Measurements from ENCODE around the gene SLC2A4. TPM values are rescaled to one million over a fixed set of nuclear protein-coding genes. Genes with fewer than 3 reads are reported as not detected.

The SLC2A4 gene
- total RNA-seq, 1 experiment from 2014 or later = 1.5 TPM

GRCh38 chr17:7262935-7263800 lies 18.4 kb upstream of the SLC2A4 start:
- DNase-seq = peak; percentile 84 to 88
- H3F3A ChIP-seq (ENCODE audit: insufficient read depth, low read depth) = peaks cover 62% of the 10 kb centered on the region
- H4K20me1 ChIP-seq (ENCODE audit: insufficient read depth) = peaks cover 25% of the 10 kb centered on the region
- H3K4me2 ChIP-seq = peak overlapping the region; percentile 82
- TF ChIP-seq CTCF (conservative IDR thresholded peaks at IDR 0.05) (no peak), EZH2 (IDR thresholded peaks at IDR 0.05; ENCODE audit: low read depth) (no peak)
- POLR2A ChIA-PET (ENCODE audit: unreplicated experiment) = interaction anchor here (0.6 to 0.8 kb wide), 5 partner anchors 20 to 753 kb away, joined by 3 to 33 read pairs (median 6); no protein-coding TSS in a partner anchor
- no peaks in the 10 kb centered on the region for H3K9me3 ChIP-seq (ENCODE audit: insufficient read depth, low read depth)
- peak overlapping the region; percentile 97 for H3K4me3 ChIP-seq
- H2AFZ ChIP-seq = peak overlapping the region; percentile 49
- H3K27me3 ChIP-seq (ENCODE audit: insufficient read depth, low read depth) = no peaks in the 10 kb centered on the region
- BruUV-seq (replicated peaks) = TSS peak; percentile 26
- peaks cover 24% of the 10 kb centered on the region for H3K36me3 ChIP-seq (ENCODE audit: low read depth)
- intact Hi-C loops (cut with micrococcal nuclease; ENCODE audit: unreplicated experiment) = loop anchor here (1.0 to 5.0 kb wide), 9 partner anchors 11 to 579 kb away; partner anchors contain the start of genes EIF5A, ELP5, POLR2A and SLC35G6
- peaks cover 51% of the 10 kb centered on the region for H3K79me2 ChIP-seq (ENCODE audit: low read depth)
- CTCF ChIA-PET = interaction anchor here (0.6 to 1.5 kb wide), 4 partner anchors 12 to 311 kb away, joined by 3 to 5 read pairs (median 3); partner anchors contain the start of gene CTDNEP1
- H3K27ac ChIP-seq = peak overlapping the region; percentile 100
- H3K9me2 ChIP-seq (ENCODE audit: insufficient read depth) = no peaks in the 10 kb centered on the region
- peaks cover 40% of the 10 kb centered on the region for H3K4me1 ChIP-seq (replicated peaks; ENCODE audit: insufficient read depth)

GRCh38 chr17:7263801-7264078 lies 17.8 kb upstream of the SLC2A4 start:
- DNase-seq = peak in 1 of 2 experiments; percentile 31
- Histone ChIP-seq H3F3A (ENCODE audit: insufficient read depth, low read depth) (peaks cover 56% of the 10 kb centered on the region), H3K36me3 (ENCODE audit: low read depth) (peaks cover 20% of the 10 kb centered on the region), H2AFZ (peak overlapping the region; percentile 49), H3K79me2 (ENCODE audit: low read depth) (peaks cover 45% of the 10 kb centered on the region), H3K4me3 (peak overlapping the region; percentile 97), H3K9me3 (ENCODE audit: insufficient read depth, low read depth) (no peaks in the 10 kb centered on the region), H4K20me1 (ENCODE audit: insufficient read depth) (peaks cover 20% of the 10 kb centered on the region), H3K27ac (peak overlapping the region; percentile 100), H3K4me2 (peak overlapping the region; percentile 82), H3K9me2 (ENCODE audit: insufficient read depth) (no peaks in the 10 kb centered on the region), H3K27me3 (ENCODE audit: insufficient read depth, low read depth) (no peaks in the 10 kb centered on the region), H3K4me1 (replicated peaks; ENCODE audit: insufficient read depth) (peaks cover 39% of the 10 kb centered on the region)
- ChIA-PET POLR2A (ENCODE audit: unreplicated experiment) (interaction anchor here (0.6 to 0.8 kb wide), 4 partner anchors 29 to 753 kb away, joined by 4 to 33 read pairs (median 6); no protein-coding TSS in a partner anchor), CTCF (interaction anchor here (0.6 to 1.5 kb wide), 3 partner anchors 171 to 310 kb away, joined by 3 to 5 read pairs (median 3); no protein-coding TSS in a partner anchor)
- TF ChIP-seq CTCF (conservative IDR thresholded peaks at IDR 0.05) (no peak), EZH2 (IDR thresholded peaks at IDR 0.05; ENCODE audit: low read depth) (no peak)
- intact Hi-C loops (cut with micrococcal nuclease; ENCODE audit: unreplicated experiment) = loop anchor here (1.0 to 5.0 kb wide), 6 partner anchors 17 to 579 kb away; partner anchors contain the start of genes EIF5A, POLR2A, SLC35G6 and TMEM256
- no TSS peak for BruUV-seq (replicated peaks)

- no TSS peak for BruUV-seq (replicated peaks)
- no peak for DNase-seq
- ChIA-PET POLR2A (ENCODE audit: unreplicated experiment) (interaction anchor here (0.7 kb wide), 2 partner anchors 63 to 77 kb away, joined by 4 to 10 read pairs; no protein-coding TSS in a partner anchor), CTCF (interaction anchor here (0.7 kb wide), 1 partner anchor 158 kb away, joined by 4 read pairs; no protein-coding TSS in a partner anchor)
- intact Hi-C loops (cut with micrococcal nuclease; ENCODE audit: unreplicated experiment) = no loop called here
- Histone ChIP-seq H3K27ac (no peak overlapping the region), H3K36me3 (ENCODE audit: low read depth) (no peaks in the 10 kb centered on the region; the same call in 1 of the 2 replicates), H3K9me3 (ENCODE audit: insufficient read depth, low read depth) (no peaks in the 10 kb centered on the region), H2AFZ (no peak overlapping the region), H4K20me1 (ENCODE audit: insufficient read depth) (no peaks in the 10 kb centered on the region), H3K79me2 (ENCODE audit: low read depth) (peaks cover 15% of the 10 kb centered on the region), H3K4me1 (replicated peaks; ENCODE audit: insufficient read depth) (peaks cover 25% of the 10 kb centered on the region), H3K9me2 (ENCODE audit: insufficient read depth) (no peaks in the 10 kb centered on the region), H3K4me2 (no peak overlapping the region), H3K4me3 (no peak overlapping the region), H3K27me3 (ENCODE audit: insufficient read depth, low read depth) (no peaks in the 10 kb centered on the region), H3F3A (ENCODE audit: insufficient read depth, low read depth) (peaks cover 54% of the 10 kb centered on the region)
- no peak for TF ChIP-seq CTCF (conservative IDR thresholded peaks at IDR 0.05)
- no peak for TF ChIP-seq EZH2 (IDR thresholded peaks at IDR 0.05; ENCODE audit: low read depth)
These were observed 14.7 kb upstream of the SLC2A4 start for GRCh38 chr17:7266784-7267183.
